ENCODE measurements around the gene RNU7-1. TPM values are rescaled to one million over a fixed set of nuclear protein-coding genes. Genes with fewer than 3 reads are reported as not detected.
"Not testable (repeated sequence)": the region's sequence is repeated elsewhere in the genome, so short reads cannot be mapped to it uniquely, and the experiment has no call there.

RNU7-1 gene
- total RNA-seq, result not detected

DNA sequence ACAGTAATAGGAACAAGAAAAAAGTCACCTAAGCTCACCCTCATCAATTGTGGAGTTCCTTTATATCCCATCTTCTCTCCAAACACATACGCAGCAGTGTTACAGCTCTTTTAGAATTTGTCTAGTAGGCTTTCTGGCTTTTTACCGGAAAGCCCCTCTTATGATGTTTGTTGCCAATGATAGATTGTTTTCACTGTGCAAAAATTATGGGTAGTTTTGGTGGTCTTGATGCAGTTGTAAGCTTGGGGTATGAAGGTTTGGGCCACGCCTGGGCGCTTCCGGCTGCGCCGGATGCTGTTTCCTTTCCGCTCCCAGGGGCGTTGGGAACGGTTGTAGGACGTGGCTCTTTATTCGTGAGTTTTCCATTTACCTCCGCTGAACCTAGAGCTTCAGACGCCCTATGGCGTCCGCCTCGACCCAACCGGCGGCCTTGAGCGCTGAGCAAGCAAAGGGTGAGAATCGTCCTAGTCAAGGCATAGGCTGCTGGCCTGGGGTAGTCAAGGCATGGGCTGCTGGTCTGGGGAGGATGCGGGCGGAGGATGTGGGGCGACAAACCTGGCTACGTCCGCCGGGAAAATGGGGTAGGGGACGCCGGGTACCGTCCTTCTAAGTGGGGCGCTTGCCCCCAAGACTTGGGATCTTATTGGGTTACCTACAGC is at the start of gene RNU7-1, which contains the start of gene C12orf57:
RNU7-1 (plus strand) TSS at position 95 of the 659 bp plus-strand sequence.
C12orf57 (plus strand) TSS at position 301 of the 659 bp plus-strand sequence; CDS start at position 401, 100 bp downstream.
- peak; percentile 56 for DNase-seq

DNA sequence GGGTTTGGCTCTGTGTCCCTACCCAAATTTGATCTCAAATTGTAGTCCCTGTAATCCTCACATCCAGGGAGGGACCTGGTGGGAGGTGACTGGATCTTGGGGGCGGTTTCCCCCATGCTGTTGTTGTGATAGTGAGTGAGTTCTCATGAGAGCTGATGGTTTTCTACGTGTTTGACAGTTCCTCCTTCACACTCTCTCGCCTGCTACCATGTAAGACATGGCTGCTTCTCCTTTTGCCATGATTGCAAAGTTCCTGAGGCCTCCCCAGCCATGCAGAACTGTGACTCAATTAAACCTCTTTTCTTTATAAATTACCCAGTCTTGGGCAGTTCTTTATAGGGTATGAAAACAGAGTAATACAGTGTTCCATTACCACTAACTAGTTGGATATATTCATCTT is 49.3 kb upstream of the RNU7-1 start:
- DNase-seq, result no peak

DNA sequence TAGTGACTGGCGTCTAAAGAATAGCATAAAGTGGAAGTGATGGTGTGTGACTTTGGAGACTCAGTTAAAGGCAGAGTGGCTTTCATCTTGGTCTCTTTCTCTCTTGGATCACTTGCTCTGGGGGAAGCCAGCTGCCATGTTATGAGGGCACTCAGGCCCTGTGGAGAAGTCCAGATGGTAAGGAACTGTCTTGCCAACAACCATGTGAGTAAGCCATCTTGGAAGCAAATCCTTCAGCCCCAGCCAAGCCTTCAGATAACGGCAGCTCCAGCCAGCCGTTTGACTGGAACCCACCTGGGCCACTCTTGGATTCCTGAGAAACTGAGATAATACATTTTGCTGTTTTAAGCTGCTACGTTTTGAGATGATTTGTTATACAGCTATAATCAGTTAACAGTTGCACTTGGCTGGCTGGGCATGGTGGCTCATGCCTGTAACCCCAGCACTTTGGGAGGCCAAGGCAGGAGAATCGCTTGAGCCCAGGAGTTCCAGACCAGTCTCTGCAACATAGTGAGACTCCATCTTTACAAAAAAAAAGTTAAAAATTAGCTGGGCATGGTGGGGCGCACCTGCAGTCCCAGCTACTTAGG is 46.7 kb upstream of the RNU7-1 start:
- DNase-seq, result no peak

DNA sequence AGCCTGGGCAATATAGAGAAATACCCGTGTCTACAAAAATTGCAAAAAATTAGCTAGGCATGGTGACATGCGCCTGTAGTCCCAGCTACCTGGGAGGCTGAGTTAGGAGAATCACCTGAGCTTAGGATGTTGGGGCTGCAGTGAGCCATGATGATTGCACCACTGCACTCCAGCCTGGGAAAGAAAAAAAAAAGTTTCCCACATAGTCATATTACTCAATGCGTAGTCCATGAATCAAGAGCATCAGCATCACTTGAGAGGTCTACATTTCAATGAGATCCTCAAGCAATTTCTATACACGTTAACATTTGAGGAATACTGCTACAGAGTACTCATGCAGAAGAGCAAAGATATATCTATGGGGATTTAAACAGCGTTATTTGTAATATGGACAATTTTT is 44.2 kb upstream of the RNU7-1 start:
- DNase-seq, result no peak

DNA sequence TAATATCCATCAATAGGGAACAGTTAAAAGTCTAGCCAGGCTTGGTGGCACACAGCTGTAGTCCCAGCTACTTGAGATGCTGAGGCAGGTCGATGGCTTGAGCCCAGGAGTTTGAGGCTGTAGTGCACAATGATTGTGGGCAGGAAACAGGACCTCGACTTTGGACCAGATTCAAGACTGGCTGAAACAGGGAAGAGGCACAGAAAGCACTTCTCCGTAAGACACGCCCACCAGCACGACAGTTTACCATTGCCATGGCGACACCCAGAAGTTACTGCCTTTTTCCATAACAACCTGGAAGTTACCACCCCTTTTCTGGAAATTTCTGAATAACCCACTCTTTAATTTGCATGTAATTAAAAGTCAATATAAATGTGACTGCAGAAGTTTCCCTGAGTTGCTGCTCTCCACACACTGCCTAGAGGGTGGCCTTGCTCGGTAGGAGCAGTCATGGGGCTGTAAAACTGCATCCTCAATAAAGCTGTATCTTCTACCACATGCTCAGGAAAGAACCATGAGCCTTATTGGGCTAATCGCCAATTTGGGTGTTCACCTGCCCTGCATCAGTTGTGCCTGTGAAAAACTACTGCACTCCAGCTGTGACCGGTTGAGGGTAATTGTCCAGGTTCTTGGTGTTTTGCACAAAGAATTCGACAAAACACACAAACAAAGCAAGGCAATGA is 43.6 kb upstream of the RNU7-1 start:
- DNase-seq, result no peak

DNA sequence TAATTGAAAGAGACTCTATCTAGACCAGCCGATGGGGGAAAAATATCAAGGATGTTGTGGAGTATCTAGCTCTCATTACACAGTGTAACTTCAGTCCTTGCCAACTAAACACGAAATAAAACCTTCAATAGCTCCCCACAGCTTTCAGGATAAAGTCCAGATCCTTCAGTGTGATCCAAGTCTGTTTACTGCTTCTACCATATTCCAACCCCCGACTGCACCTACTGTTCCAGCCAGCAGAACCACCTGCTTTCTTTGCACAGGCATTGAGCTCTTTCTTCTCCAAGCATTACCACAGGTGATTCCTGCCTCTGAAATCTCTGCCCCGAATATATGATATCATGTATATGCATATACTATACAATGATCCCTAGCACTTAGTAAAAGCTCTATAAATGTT is 41.2 kb upstream of the RNU7-1 start:
- DNase-seq, result no peak

DNA sequence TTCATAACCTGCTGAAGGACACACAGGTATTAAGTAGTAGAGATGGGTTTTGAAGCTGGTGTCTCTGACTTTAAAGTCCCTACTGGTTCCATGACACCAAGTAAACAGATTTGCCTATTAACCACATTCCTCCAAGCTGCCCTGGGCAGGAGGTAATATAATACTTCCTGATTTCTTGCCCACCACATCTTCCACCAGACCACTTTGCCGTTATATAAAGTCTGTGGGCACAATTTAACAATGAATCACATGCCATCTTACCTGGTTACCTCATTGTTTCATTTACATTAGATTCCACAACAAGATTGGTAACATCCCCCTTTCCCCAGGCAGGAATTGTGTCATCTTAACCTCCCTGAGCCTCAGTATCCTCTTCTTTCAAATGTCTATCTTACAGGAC is 39.9 kb upstream of the RNU7-1 start:
- no peak for DNase-seq

DNA sequence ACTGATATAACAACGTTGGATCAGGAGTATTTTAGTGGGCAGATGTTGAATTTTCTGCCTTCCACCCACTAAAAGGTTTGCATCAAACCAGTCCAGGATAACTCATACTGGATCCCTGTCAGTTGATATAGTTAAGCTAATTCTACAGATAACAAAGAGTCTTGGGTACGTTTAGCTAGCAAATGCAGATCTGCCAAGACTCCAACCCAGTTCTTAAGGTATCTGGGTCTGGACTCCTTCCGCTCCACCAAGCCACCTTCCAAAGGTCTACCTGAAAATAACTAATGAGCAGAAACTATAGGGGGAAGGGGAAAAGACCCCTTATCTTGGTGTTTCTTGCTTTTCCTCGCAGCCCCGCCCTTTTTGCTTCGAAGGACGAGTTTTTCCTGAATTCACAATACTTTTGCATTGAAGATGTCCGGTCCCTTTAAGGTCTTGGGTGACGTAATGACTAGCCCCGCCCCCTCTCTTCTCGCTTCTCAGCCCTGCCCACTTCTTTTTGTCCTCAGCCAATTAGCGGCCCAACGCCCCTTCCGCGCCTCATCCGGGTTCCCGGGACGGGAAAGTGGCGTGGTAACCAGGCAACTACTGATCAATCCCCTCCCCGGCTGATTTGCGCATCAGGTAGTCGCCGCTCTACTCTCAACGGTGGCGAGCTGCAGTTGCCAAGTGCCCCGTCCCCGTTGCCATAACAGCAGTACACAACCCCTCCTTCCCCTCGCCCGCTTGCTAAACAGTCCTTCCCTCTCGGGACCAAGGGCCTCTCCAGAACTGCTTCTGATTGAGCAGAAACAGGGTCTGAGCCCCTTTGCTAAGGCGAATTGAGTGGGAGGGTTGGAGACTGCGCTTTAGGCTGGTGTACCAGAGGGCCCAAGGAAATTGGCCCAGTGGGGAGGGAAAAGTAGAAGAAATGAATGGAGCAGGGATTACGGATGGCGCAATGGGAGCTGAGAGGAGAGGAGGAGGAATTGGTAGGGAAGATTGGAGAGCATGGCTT is 39.0 kb upstream of the RNU7-1 start, which contains the start of gene LRRC23:
LRRC23 (plus strand) TSS at position 543 of the 997 bp plus-strand sequence. CDS start 812 bp downstream, outside the sequence.
- DNase-seq, result peak; percentile 98

DNA sequence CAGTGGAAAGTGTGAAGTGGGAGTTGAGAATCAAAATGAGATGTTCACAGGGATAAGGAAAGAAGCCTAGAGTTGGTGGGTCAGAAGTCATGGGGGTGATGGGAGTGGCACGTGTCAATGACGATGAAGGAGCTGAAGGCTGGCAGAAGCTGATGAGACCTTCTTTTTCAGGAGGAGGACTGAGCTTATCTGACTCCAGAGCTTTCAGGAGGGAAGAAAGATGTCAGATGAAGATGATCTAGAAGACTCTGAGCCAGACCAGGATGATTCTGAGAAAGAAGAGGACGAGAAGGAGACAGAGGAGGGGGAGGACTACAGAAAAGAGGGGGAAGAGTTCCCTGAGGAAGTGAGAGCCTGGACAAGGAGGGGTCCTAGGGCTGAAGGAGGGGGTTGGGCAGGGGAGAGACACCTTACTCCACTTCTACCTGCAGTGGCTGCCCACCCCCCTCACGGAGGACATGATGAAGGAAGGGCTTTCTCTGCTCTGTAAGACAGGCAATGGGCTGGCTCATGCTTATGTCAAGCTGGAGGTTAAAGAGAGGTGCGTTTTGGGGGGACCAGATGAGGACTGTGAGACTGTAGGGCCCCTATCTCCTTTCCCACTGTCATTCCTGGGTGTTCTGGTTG is 38.1 kb upstream of the RNU7-1 start:
- DNase-seq, result no peak

DNA sequence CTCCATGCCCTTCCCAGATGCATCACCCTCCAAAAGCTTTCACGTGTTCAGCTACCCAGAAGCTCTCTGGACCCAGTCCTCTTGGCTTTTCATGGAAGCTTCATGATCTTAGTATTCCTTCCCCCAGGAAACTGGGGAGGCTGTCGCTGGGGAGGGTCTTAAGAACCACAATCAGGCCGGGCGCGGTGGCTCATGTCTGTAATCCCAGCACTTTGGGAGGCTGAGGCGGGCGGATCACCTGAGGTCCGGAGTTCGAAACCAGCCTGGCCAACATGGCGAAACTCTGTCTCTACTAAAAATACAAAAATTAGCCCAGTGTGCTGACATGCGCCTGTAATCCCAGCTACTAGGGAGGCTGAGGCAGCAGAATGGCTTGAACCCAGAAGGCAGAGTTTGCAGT is 35.5 kb upstream of the RNU7-1 start:
- DNase-seq, result not testable (repeated sequence)

DNA sequence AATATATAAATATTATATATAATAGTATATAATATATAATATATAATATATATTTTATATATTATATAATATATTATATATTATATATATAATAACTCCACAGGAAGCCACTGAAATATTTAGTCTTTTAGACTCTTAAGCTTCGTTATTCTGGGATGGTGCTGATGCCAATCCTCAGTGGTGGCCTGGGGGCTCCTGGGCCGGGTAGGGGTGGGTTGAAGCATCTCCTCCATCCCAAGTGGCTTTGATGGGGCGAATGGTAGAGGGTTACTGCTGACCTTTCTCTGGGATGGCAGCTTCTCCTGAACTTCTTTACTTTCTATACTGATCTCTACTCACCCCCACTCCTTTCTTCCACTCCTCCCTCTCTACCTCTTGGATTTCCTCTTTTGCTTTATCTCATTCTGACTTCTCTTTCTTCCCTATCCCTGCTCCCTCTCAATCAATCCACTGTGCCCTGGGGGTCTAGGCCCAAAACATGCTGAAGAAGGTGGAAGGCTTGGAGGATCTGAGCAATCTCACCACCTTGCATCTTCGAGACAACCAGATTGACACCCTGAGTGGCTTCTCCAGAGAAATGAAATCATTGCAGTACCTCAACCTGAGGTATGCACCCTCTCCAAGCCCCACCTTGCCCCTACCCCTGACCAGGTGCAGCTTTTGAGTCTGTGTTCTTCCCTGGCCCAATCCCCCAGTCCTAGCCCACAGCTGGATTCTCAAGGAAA is 34.0 kb upstream of the RNU7-1 start:
- DNase-seq, result no peak

DNA sequence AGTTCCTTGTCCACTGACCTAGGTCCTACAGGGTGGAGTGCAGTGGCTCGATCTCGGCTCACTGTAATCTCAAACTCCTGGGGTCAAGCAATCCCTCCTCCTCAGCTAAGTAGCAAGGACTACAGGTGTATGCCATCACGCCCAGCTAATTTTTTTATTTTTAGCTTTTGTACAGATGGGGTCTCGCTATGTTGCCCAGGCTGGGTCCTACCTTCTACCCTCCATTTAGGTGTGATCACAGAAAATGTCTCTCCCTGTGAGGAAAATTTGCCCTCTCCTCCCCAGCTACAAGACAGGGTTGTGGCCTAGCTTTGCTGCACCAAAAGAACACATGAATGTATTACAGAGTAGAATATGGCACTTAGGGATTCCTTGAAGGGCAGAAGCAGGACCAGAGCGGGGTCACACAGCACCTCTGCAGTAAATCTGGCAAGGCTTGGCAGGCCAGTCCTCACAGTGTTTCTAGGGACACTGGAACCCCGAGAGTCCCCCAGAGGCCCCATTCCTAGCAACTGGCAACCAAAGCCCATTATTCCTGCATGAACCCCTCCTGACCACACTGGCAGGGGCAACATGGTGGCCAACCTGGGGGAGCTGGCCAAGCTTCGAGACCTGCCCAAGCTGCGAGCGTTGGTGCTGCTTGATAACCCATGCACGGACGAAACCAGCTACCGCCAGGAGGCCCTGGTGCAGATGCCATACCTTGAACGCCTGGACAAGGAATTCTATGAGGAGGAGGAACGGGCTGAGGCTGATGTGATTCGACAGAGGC is 31.3 kb upstream of the RNU7-1 start:
- no peak for DNase-seq

DNA sequence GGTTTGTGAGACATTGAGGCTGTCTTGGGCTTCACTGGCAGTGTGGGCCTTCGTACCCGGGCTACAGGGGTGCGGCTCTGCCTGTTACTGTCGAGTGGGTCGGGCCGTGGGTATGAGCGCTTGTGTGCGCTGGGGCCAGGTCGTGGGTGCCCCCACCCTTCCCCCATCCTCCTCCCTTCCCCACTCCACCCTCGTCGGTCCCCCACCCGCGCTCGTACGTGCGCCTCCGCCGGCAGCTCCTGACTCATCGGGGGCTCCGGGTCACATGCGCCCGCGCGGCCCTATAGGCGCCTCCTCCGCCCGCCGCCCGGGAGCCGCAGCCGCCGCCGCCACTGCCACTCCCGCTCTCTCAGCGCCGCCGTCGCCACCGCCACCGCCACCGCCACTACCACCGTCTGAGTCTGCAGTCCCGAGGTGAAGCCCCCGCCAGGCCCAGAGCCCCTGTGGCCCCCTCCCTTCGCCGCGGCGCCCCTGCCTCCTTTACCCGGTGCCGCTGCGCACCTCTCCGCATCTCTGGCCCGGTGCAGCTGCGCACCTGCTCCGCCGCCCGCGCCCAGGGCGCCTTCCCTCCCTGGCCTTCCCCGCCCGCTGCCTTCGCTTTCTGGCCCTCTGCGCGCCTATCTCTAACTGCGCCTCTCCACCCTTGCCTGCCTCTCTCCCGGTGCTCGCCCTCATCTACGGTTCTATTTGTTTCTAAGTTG is 29.2 kb upstream of the RNU7-1 start, which contains the start of gene ENO2:
ENO2 (plus strand) TSS at position 335 of the 701 bp plus-strand sequence. CDS start 1,253 bp downstream, outside the sequence.
- DNase-seq, result peak; percentile 82

DNA sequence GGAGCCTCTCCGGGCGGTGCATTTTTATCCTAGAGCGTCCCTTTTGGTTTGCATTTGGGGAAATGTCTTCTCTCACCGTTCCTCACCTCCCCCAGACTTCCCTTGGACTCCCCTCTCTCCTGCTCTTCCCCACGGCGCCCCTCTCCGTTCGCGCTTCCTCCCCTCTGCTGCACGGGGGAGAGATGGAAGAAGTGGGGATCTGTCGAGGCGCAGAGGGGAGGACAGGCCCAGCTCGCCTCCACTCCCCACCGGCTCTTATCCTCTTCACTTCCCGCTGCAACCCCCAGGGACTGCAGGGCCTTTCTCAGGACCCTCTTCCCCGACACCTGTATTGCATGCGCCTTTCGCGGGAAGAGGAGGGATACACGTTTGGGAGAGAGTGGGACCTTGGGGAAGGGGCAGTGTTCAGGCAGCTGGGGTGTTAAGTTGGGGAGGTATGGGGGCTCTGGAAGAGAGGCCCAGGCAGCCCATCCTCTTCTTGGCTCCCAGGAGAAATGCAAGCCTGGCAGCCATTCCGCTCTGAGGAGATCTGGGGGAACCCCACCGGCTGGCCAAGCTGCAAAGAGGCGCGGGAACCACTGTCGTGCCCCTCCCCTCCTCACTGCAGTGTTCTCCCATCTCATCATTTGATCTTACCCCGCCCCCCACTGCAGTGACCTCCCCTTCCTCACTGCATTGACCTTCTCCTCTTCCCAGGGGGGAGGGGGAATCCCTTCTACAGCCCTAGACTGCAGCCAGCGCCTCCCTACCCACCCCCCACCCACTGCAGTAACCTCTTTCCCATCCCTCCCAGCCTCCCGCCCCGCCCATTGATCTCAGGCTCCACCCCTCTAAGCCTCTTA is 28.4 kb upstream of the RNU7-1 start:
- DNase-seq, result no peak

DNA sequence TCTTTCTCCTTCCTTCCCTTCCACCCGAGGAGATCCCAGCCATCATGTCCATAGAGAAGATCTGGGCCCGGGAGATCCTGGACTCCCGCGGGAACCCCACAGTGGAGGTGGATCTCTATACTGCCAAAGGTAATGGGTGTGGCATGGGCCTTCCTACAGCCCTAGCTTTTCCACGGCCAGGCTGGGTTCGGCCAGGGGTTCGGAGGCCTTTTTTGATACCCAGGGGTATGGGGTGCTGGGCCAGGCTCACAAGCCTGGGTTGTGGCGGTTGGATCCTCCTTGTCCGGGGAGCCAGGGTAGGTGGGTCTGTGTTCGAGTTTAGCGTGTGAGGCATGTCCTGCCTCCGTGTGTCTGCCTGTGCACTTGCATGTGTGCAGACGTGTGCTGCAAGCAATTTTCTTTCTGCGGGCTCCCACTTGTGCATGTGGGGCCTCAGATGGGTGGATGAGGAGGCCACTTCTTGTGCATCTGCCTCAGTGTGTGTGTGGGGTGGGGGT is 27.8 kb upstream of the RNU7-1 start:
- no peak for DNase-seq

DNA sequence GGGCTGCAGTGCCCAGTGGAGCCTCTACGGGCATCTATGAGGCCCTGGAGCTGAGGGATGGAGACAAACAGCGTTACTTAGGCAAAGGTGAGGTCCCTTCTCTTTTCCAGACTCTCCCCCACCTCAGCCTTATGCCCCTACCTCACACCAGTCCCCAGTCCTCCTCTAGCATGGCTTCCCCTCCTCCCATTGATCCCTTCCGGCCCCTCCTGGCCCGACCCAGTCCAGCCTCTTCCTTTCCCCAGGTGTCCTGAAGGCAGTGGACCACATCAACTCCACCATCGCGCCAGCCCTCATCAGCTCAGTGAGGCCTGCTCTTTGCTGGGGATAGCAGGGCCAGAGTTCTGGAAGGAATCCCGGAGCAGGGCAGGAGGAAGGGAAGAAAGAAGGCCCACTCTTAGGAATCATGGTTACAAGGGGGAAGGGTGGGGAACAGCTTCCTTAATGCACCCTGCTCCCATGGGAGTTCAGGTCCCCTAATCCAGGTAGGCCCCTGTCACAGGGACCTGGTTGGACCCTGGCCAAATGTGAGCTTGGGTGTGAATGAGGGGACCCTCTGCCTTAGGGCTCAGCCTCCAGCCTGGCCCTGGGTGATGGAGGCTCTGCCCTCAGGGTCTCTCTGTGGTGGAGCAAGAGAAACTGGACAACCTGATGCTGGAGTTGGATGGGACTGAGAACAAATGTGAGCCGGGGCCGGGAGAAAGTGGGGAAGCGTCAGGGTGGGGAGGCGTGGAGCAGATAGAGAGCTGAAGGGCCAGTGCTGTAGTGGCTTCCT is 27.0 kb upstream of the RNU7-1 start:
- no peak for DNase-seq

DNA sequence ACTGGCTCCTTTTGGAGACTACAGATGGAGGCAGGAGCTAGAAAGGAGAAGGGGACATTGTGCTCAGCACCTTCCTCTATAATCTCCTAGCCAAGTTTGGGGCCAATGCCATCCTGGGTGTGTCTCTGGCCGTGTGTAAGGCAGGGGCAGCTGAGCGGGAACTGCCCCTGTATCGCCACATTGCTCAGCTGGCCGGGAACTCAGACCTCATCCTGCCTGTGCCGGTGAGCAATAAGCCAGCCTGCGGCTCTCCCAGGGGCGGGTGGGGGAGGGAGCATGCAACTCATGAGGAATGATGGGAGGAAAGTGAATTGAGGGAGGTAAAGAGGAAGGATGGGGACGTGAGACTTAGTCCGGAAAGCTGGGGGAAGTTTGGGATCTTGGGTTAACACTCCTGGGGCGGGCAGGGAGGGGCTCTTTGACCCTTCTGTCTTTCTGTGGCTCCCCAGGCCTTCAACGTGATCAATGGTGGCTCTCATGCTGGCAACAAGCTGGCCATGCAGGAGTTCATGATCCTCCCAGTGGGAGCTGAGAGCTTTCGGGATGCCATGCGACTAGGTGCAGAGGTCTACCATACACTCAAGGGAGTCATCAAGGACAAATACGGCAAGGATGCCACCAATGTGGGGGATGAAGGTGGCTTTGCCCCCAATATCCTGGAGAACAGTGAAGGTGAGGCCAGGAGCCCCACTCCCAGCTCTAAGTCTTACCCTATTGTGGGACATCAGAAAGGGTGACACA is 26.0 kb upstream of the RNU7-1 start:
- no peak for DNase-seq

Measured in effector CD4-positive, alpha-beta T cell (primary cell).